ENCODE data around the gene DLG1.

DNA sequence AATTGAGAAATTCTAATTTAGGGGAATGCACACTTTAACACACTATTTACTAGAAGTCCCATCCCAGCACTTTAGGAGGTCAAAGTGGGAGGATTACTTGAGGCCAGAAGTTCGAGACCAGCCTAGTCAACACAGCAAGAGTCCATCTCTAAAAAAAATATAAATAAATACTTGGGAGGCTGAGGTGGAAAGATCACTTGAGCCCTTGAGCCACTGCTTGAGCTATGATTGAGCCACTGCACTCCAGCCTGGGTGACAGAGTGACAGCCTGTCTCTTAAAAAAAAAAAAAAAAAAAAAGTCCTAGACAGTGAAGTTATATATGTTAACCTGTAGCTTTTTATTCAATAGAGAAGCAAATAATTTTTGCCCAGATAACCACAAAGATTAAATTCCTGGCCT lies 69.2 kb downstream of the DLG1 start:
- TF ChIP-seq, protein P1, sequence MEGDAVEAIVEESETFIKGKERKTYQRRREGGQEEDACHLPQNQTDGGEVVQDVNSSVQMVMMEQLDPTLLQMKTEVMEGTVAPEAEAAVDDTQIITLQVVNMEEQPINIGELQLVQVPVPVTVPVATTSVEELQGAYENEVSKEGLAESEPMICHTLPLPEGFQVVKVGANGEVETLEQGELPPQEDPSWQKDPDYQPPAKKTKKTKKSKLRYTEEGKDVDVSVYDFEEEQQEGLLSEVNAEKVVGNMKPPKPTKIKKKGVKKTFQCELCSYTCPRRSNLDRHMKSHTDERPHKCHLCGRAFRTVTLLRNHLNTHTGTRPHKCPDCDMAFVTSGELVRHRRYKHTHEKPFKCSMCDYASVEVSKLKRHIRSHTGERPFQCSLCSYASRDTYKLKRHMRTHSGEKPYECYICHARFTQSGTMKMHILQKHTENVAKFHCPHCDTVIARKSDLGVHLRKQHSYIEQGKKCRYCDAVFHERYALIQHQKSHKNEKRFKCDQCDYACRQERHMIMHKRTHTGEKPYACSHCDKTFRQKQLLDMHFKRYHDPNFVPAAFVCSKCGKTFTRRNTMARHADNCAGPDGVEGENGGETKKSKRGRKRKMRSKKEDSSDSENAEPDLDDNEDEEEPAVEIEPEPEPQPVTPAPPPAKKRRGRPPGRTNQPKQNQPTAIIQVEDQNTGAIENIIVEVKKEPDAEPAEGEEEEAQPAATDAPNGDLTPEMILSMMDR (conservative IDR thresholded peaks at IDR 0.05 in 1 of 2, IDR thresholded peaks at IDR 0.05 in 1 of 2; ENCODE audit: low read depth in 1 of 2, low read length in 2 of 2) = no peak
- TF ChIP-seq EZH2 (IDR thresholded peaks at IDR 0.05; ENCODE audit: low read length, missing control alignments) = no peak

Data from fibroblast of lung (primary cell).